DND-41 (cell line): Measurements from ENCODE around the gene LIPK.

Experiments
- CTCF ChIP-seq: IDR thresholded peaks from 2 replicates; pipeline ENCODE4 v1.5.1; 2012; ENCODE audit warnings: borderline replicate concordance, low read length, moderate library complexity, mild to moderate bottlenecking; ENCODE audit not compliant: poor library complexity, severe bottlenecking; ENCODE audit errors: extremely low read depth
- EZH2 ChIP-seq: IDR thresholded peaks from 3 replicates; pipeline ENCODE4 v1.6.1; 2012; ENCODE audit warnings: borderline replicate concordance, low read depth, mild to moderate bottlenecking, moderate library complexity, low read length, inconsistent platforms; ENCODE audit not compliant: severe bottlenecking

- TF ChIP-seq CTCF: no peak
- no peak for TF ChIP-seq EZH2
These were observed 75.2 kb downstream of the LIPK start for GRCh38 chr10:88781206-88781605.
